B cell (primary cell): ENCODE measurements around the gene WDR41.

ENCODE experiments used
- EZH2 ChIP-seq: IDR thresholded peaks from 2 replicates; pipeline ENCODE4 v1.6.1; 2012; ENCODE audit warnings: borderline replicate concordance, low read depth, mild to moderate bottlenecking, moderate library complexity, low read length; ENCODE audit not compliant: insufficient read depth, poor library complexity, severe bottlenecking
- TF ChIP-seq, protein P1 (sequence below): fragments of 200-600 bp; IDR thresholded peaks from one replicate; pipeline ENCODE4 v1.8.0; 2022; ENCODE audit warnings: antibody characterized with exemption, mild to moderate bottlenecking

DNA sequence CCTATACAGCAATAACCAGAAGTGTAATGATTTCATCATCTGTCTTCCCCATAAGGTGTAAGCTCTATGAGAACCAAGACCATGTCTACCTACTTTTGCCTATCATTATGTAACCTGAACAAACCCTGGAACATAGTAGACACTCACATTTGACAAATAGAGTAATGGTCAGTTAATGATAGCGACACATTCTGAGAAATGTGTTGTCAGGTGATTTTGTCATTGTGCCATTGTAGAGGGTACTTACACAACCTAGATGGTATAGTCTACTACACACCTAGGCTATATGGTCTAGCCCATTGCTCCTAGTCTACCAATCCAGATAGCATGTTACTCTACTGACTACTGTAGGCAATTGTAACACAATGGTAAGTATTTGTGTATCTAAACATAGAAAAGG, 22.3 kb upstream of the WDR41 start:
- TF ChIP-seq, protein P1, sequence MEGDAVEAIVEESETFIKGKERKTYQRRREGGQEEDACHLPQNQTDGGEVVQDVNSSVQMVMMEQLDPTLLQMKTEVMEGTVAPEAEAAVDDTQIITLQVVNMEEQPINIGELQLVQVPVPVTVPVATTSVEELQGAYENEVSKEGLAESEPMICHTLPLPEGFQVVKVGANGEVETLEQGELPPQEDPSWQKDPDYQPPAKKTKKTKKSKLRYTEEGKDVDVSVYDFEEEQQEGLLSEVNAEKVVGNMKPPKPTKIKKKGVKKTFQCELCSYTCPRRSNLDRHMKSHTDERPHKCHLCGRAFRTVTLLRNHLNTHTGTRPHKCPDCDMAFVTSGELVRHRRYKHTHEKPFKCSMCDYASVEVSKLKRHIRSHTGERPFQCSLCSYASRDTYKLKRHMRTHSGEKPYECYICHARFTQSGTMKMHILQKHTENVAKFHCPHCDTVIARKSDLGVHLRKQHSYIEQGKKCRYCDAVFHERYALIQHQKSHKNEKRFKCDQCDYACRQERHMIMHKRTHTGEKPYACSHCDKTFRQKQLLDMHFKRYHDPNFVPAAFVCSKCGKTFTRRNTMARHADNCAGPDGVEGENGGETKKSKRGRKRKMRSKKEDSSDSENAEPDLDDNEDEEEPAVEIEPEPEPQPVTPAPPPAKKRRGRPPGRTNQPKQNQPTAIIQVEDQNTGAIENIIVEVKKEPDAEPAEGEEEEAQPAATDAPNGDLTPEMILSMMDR: no peak
- TF ChIP-seq EZH2: no peak
